SK-N-SH (cell line): Measurements from ENCODE around the gene NR0B2. TPM values are rescaled to one million over a fixed set of nuclear protein-coding genes. Genes with fewer than 3 reads are reported as not detected.

Source experiments
- CTCF ChIA-PET: fragments of 300-600, 350-600 bp; formaldehyde crosslinking; extraction: SDS; loops from one replicate; lab custom pipeline; 2021; lab: Yijun Ruan, JAX
- POLR2A ChIA-PET: fragments of 350-600 bp; sonication (Branson Sonifier 250); formaldehyde crosslinking; extraction: SDS; loops from one replicate; lab custom pipeline; 2020; ENCODE audit warnings: antibody characterized with exemption, inconsistent platforms; lab: Yijun Ruan, JAX
- DNase-seq: peaks from one replicate; pipeline ENCODE4 v3.0.0; 2012
- H2AFZ ChIP-seq: fragments of 200-600 bp; sonication (generic); 2 replicates; pipeline ENCODE4 v1.8.1; 2016; ENCODE audit warnings: antibody characterized with exemption, mild to moderate bottlenecking, low read depth
- H3F3A ChIP-seq: fragments of 200-600 bp; sonication (generic); replicated peaks from 2 replicates; pipeline ENCODE3; 2016; ENCODE audit warnings: antibody characterized with exemption, mild to moderate bottlenecking; ENCODE audit not compliant: insufficient read depth
- H3K27ac ChIP-seq, 2 experiments: fragments of 200-500 bp in 1 of 2; fragments of 200-600 bp in 1 of 2; sonication (Bioruptor generic) in 1 of 2; sonication (generic), shearing (Covaris generic) in 1 of 2; 2 replicates each; pipeline versions ENCODE4 v1.5.1 to v1.6.1; 2014 to 2016; ENCODE audit warnings: low read depth in 2 of 2, inconsistent platforms in 1 of 2, low read length in 1 of 2, mild to moderate bottlenecking in 1 of 2, mixed read lengths in 1 of 2
- H3K27me3 ChIP-seq: fragments of 200-600 bp; sonication (generic), shearing (Covaris generic); 2 replicates; pipeline ENCODE4 v1.6.1; 2016; ENCODE audit warnings: mixed run types; ENCODE audit not compliant: insufficient read depth
- H3K36me3 ChIP-seq, 2 experiments: fragments of 200-500 bp in 1 of 2; fragments of 200-600 bp in 1 of 2; sonication (Bioruptor generic) in 1 of 2; sonication (generic) in 1 of 2; replicated peaks in 1 of 2; 2 replicates each; pipeline versions ENCODE3 to v1.5.1; 2014 to 2016; ENCODE audit warnings: low read length in 1 of 2, mild to moderate bottlenecking in 1 of 2; ENCODE audit not compliant: insufficient read depth in 2 of 2, control insufficient read depth in 1 of 2
- H3K4me1 ChIP-seq, 2 experiments: fragments of 200-500 bp in 1 of 2; fragments of 200-600 bp in 1 of 2; sonication (Bioruptor generic) in 1 of 2; sonication (generic), shearing (Covaris generic) in 1 of 2; 2 replicates each; pipeline versions ENCODE4 v1.5.1 to v1.6.1; 2014 to 2016; ENCODE audit warnings: low read depth in 1 of 2, low read length in 1 of 2, mixed run types in 1 of 2; ENCODE audit not compliant: insufficient read depth in 2 of 2, control insufficient read depth in 1 of 2
- H3K4me2 ChIP-seq: fragments of 200-600 bp; sonication (generic), shearing (Covaris generic); 2 replicates; pipeline ENCODE4 v1.6.1; 2017; ENCODE audit warnings: mixed run types
- H3K4me3 ChIP-seq, 2 experiments: fragments of 200-500 bp in 1 of 2; fragments of 200-600 bp in 1 of 2; sonication (Bioruptor generic) in 1 of 2; sonication (generic), shearing (Covaris generic) in 1 of 2; 2 replicates each; pipeline versions ENCODE4 v1.5.1 to v1.8.1; 2014 to 2016; ENCODE audit warnings: low read depth in 2 of 2, inconsistent platforms in 1 of 2, low read length in 1 of 2, mild to moderate bottlenecking in 1 of 2, mixed read lengths in 1 of 2, moderate library complexity in 1 of 2
- H3K79me2 ChIP-seq: fragments of 200-600 bp; sonication (generic); 2 replicates; pipeline ENCODE4 v1.8.1; 2017; ENCODE audit warnings: mild to moderate bottlenecking; ENCODE audit not compliant: insufficient read depth
- H3K9ac ChIP-seq: fragments of 200-600 bp; sonication (generic); 2 replicates; pipeline ENCODE4 v1.6.1; 2017; ENCODE audit warnings: mixed run types
- H3K9me2 ChIP-seq: fragments of 200-600 bp; sonication (generic); 2 replicates; pipeline ENCODE4 v1.6.1; 2017; ENCODE audit warnings: mixed run types
- H3K9me3 ChIP-seq: fragments of 200-600 bp; sonication (generic); 2 replicates; pipeline ENCODE4 v1.6.1; 2017; ENCODE audit warnings: mixed run types, mild to moderate bottlenecking, moderate library complexity
- H4K20me1 ChIP-seq: fragments of 200-600 bp; sonication (generic); 2 replicates; pipeline ENCODE4 v1.6.1; 2017; ENCODE audit warnings: mild to moderate bottlenecking, mixed run types; ENCODE audit not compliant: insufficient read depth
- ELF1 ChIP-seq: IDR thresholded peaks from 2 replicates; pipeline ENCODE4 v1.4.0; 2012
- EZH2phosphoT487 ChIP-seq: fragments of 200-600 bp; sonication (generic); IDR thresholded peaks from 2 replicates; pipeline ENCODE4 v1.6.1; 2017; ENCODE audit warnings: low read depth, mixed run types, mild to moderate bottlenecking, antibody characterized with exemption, moderate library complexity, borderline replicate concordance
- FOSL2 ChIP-seq: IDR thresholded peaks from 2 replicates; pipeline ENCODE4 v1.4.0; 2012; ENCODE audit warnings: low read depth, mild to moderate bottlenecking, moderate library complexity, borderline replicate concordance
- FOXJ3 ChIP-seq: sonication (generic); formaldehyde crosslinking; IDR thresholded peaks from 2 replicates; pipeline ENCODE4 v1.5.1; 2020; ENCODE audit warnings: mild to moderate bottlenecking, missing genetic modification reagents
- GABPA ChIP-seq: IDR thresholded peaks from 2 replicates; pipeline ENCODE4 v1.4.0; 2012; ENCODE audit warnings: low read depth, mild to moderate bottlenecking
- MEF2A ChIP-seq: IDR thresholded peaks from 2 replicates; pipeline ENCODE4 v1.4.0; 2012; ENCODE audit warnings: low read depth, borderline replicate concordance
- NRF1 ChIP-seq: IDR thresholded peaks from 2 replicates; pipeline ENCODE4 v1.6.1; 2012; ENCODE audit warnings: low read depth, mild to moderate bottlenecking, low read length
- POLR2AphosphoS5 ChIP-seq: IDR thresholded peaks from 2 replicates; pipeline ENCODE4 v1.6.1; 2012; ENCODE audit warnings: low read depth, low read length
- RAD21 ChIP-seq: IDR thresholded peaks from 2 replicates; pipeline ENCODE4 v1.6.1; 2012; ENCODE audit warnings: mild to moderate bottlenecking, low read length
- REST ChIP-seq: IDR thresholded peaks from 2 replicates; pipeline ENCODE4 v1.6.1; 2012; ENCODE audit warnings: mild to moderate bottlenecking, low read depth, low read length, moderate library complexity
- USF1 ChIP-seq: IDR thresholded peaks from 2 replicates; pipeline ENCODE4 v1.4.0; 2012; ENCODE audit warnings: low read depth, borderline replicate concordance
- USF2 ChIP-seq: fragments of 150-350 bp; IDR thresholded peaks from 2 replicates; pipeline ENCODE4 v1.6.1; 2017; ENCODE audit warnings: antibody characterized with exemption, low read length, low read depth, borderline replicate concordance
- YY1 ChIP-seq: IDR thresholded peaks from 2 replicates; pipeline ENCODE4 v1.4.0; 2012; ENCODE audit warnings: low read depth, mild to moderate bottlenecking
- WGBS: methylation state at CpG from one replicate; pipeline ENCODE4 v1.1.6; 2017; ENCODE audit warnings: low lambda C conversion rate; 5-methylcytosine and 5-hydroxymethylcytosine counted together
- polyA plus RNA-seq, 3 experiments: library from polyadenylated mRNA; depleted of rRNA; stranded (reverse); fragments of >200 nt; gene quantifications; 2 replicates each; pipeline ENCODE4 v1.2.3, GENCODE V29; 2012
- TF ChIP-seq, protein P1 (sequence below): IDR thresholded peaks from 2 replicates; pipeline ENCODE4 v1.4.0; 2012; ENCODE audit warnings: low read depth
- TF ChIP-seq, protein P2 (sequence below): IDR thresholded peaks from 2 replicates; pipeline ENCODE4 v1.4.0; 2012; ENCODE audit warnings: low read depth, borderline replicate concordance

The NR0B2 gene, protein sequence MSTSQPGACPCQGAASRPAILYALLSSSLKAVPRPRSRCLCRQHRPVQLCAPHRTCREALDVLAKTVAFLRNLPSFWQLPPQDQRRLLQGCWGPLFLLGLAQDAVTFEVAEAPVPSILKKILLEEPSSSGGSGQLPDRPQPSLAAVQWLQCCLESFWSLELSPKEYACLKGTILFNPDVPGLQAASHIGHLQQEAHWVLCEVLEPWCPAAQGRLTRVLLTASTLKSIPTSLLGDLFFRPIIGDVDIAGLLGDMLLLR
- polyA plus RNA-seq (2012; rRNA removed) = not detected in 2 replicates
- 0.03 TPM in 1 of 2 replicates, not detected in the other for polyA plus RNA-seq (2012; cell fraction: cytosol; rRNA removed)
- polyA plus RNA-seq (2012; cell fraction: nucleus; rRNA removed) = 0.06 and 0.09 TPM in 2 replicates

- no peak for DNase-seq
- no peaks in the 10 kb centered on the region for H3K36me3 ChIP-seq
- H3K4me1 ChIP-seq = peaks cover 0 to 8% of the 10 kb centered on the region in 2 experiments; a peak in 1 of 4 replicates
- H4K20me1 ChIP-seq = no peaks in the 10 kb centered on the region
- no peak within 1 kb of the TSS for H2AFZ ChIP-seq
- H3K4me3 ChIP-seq = no peak within 1 kb of the TSS
- ChIA-PET POLR2A (no interaction called here), CTCF (interaction anchor here (0.9 to 1.2 kb wide), 3 partner anchors 19 to 83 kb away, joined by 3 to 4 read pairs (median 3); no protein-coding TSS in a partner anchor)
- peak within 1 kb of the TSS in 1 of 2 experiments; percentile 5; a peak in 1 of 4 replicates for H3K27ac ChIP-seq
- no peaks in the 10 kb centered on the region for H3K9me2 ChIP-seq
- H3K9me3 ChIP-seq = no peaks in the 10 kb centered on the region
- no peaks in the 10 kb centered on the region for H3K79me2 ChIP-seq
- no peaks in the 10 kb centered on the region; the same call in 1 of the 2 replicates for H3K27me3 ChIP-seq
- 92% methylated on average over 6 of the region's 16 CpGs for WGBS
- TF ChIP-seq EZH2phosphoT487 (no peak), YY1 (no peak), RAD21 (no peak), GABPA (no peak), NRF1 (no peak), FOSL2 (no peak), FOXJ3 (no peak), REST (no peak), USF2 (no peak), POLR2AphosphoS5 (no peak), USF1 (no peak), ELF1 (no peak), MEF2A (no peak)
- TF ChIP-seq, protein P1, sequence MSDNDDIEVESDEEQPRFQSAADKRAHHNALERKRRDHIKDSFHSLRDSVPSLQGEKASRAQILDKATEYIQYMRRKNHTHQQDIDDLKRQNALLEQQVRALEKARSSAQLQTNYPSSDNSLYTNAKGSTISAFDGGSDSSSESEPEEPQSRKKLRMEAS = no peak
- TF ChIP-seq, protein P2, sequence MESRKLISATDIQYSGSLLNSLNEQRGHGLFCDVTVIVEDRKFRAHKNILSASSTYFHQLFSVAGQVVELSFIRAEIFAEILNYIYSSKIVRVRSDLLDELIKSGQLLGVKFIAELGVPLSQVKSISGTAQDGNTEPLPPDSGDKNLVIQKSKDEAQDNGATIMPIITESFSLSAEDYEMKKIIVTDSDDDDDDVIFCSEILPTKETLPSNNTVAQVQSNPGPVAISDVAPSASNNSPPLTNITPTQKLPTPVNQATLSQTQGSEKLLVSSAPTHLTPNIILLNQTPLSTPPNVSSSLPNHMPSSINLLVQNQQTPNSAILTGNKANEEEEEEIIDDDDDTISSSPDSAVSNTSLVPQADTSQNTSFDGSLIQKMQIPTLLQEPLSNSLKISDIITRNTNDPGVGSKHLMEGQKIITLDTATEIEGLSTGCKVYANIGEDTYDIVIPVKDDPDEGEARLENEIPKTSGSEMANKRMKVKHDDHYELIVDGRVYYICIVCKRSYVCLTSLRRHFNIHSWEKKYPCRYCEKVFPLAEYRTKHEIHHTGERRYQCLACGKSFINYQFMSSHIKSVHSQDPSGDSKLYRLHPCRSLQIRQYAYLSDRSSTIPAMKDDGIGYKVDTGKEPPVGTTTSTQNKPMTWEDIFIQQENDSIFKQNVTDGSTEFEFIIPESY = no peak
- no peaks in the 10 kb centered on the region for H3F3A ChIP-seq
- no peak within 1 kb of the TSS for H3K9ac ChIP-seq
- H3K4me2 ChIP-seq = no peak within 1 kb of the TSS
Observed at GRCh38 chr1:26913754-26914619, at the start of gene NR0B2. Gene NR0B2 (minus strand): TSS chr1:26913975. CDS start chr1:26913940, 35 bp downstream.
